Keratinocyte (primary cell): Measurements from ENCODE around the gene CMBL.
"Not testable (repeated sequence)": the region's sequence is repeated elsewhere in the genome, so short reads cannot be mapped to it uniquely, and the experiment has no call there.

Source experiments
- EZH2 ChIP-seq: IDR thresholded peaks from one replicate; pipeline ENCODE4 v1.6.1; 2012; ENCODE audit warnings: inconsistent platforms, mild to moderate bottlenecking, low read length, moderate library complexity
- TF ChIP-seq, protein P1 (sequence below), 3 experiments: IDR thresholded peaks in 1 of 3; conservative IDR thresholded peaks in 1 of 3; optimal IDR thresholded peaks in 1 of 3; 2 replicates in 2 of 3; 3 replicates in 1 of 3; pipeline versions ENCODE3 to v1.5.1; 2011; ENCODE audit warnings: low read length in 3 of 3, mild to moderate bottlenecking in 3 of 3, moderate library complexity in 2 of 3, control low read depth in 1 of 3, inconsistent platforms in 1 of 3; ENCODE audit not compliant: insufficient read depth in 2 of 3; ENCODE audit errors: extremely low read depth in 1 of 3

- TF ChIP-seq, protein P1, sequence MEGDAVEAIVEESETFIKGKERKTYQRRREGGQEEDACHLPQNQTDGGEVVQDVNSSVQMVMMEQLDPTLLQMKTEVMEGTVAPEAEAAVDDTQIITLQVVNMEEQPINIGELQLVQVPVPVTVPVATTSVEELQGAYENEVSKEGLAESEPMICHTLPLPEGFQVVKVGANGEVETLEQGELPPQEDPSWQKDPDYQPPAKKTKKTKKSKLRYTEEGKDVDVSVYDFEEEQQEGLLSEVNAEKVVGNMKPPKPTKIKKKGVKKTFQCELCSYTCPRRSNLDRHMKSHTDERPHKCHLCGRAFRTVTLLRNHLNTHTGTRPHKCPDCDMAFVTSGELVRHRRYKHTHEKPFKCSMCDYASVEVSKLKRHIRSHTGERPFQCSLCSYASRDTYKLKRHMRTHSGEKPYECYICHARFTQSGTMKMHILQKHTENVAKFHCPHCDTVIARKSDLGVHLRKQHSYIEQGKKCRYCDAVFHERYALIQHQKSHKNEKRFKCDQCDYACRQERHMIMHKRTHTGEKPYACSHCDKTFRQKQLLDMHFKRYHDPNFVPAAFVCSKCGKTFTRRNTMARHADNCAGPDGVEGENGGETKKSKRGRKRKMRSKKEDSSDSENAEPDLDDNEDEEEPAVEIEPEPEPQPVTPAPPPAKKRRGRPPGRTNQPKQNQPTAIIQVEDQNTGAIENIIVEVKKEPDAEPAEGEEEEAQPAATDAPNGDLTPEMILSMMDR (optimal IDR thresholded peaks at IDR 0.05 in 1 of 3, IDR thresholded peaks at IDR 0.05 in 1 of 3, conservative IDR thresholded peaks at IDR 0.05 in 1 of 3; ENCODE audit: extremely low read depth in 1 of 3, insufficient read depth in 2 of 3, low read length in 3 of 3), result not testable (repeated sequence)
- not testable (repeated sequence) for TF ChIP-seq EZH2
Measured at GRCh38 chr5:10247217-10247616, 60.5 kb downstream of the CMBL start.
